Tibial nerve (tissue), 4 donors: Measurements from ENCODE around the gene GNAI2. TPM values are rescaled to one million over a fixed set of nuclear protein-coding genes. Genes with fewer than 3 reads are reported as not detected.
A peak's percentile ranks its signal among the peaks of the same experiment; 100 is the strongest.

Source experiments
- DNase-seq, 2 donors: peaks; one replicate each; pipeline ENCODE4 v3.0.0-alpha.2; 2019; ENCODE audit warnings: low spot score in 2 of 2
- H3K27ac ChIP-seq, 4 donors: fragments of 200-600 bp; sonication (generic) in 3 of 4; one replicate each; pipeline ENCODE4 v1.5.1; 2017 to 2019; ENCODE audit warnings: mild to moderate bottlenecking in 1 of 4
- H3K27me3 ChIP-seq, 2 donors: fragments of 200-600 bp; sonication (generic) in 1 of 2; one replicate each; pipeline versions ENCODE4 v1.5.1 to v1.6.0; 2017 to 2019
- H3K36me3 ChIP-seq, 3 donors: fragments of 200-600 bp; sonication (generic); one replicate each; pipeline ENCODE4 v1.5.1; 2018 to 2019
- H3K4me1 ChIP-seq, 4 donors: fragments of 200-600 bp; sonication (generic) in 3 of 4; one replicate each; pipeline ENCODE4 v1.5.1; 2017 to 2019
- H3K4me3 ChIP-seq, 4 donors: fragments of 200-600 bp; sonication (generic) in 3 of 4; one replicate each; pipeline ENCODE4 v1.5.1; 2017 to 2019; ENCODE audit warnings: mild to moderate bottlenecking in 1 of 4, moderate library complexity in 1 of 4
- H3K9me3 ChIP-seq, 4 donors: fragments of 200-600 bp; sonication (generic) in 3 of 4; one replicate each; pipeline ENCODE4 v1.5.1; 2017 to 2019
- CTCF ChIP-seq, 5 experiments: fragments of 200-600 bp in 3 of 5; fragments of 450-650 bp in 2 of 5; sonication (generic) in 3 of 5; IDR thresholded peaks; one replicate each; pipeline ENCODE4 v1.5.1; 2016 to 2019; ENCODE audit warnings: antibody characterized with exemption in 5 of 5, mild to moderate bottlenecking in 3 of 5, moderate library complexity in 2 of 5
- EP300 ChIP-seq, 2 donors: sonication (generic); formaldehyde crosslinking; IDR thresholded peaks; one replicate each; pipeline ENCODE4 v1.6.1; 2017; ENCODE audit warnings: antibody characterized with exemption in 2 of 2, mild to moderate bottlenecking in 1 of 2
- POLR2A ChIP-seq, 2 donors: fragments of 450-650 bp; IDR thresholded peaks; one replicate each; pipeline ENCODE4 v1.6.1; 2017; ENCODE audit warnings: antibody characterized with exemption in 2 of 2, mild to moderate bottlenecking in 2 of 2, moderate library complexity in 2 of 2
- WGBS, 2 donors: methylation state at CpG; one replicate each; pipeline ENCODE4 v1.1.5; 2018; 5-methylcytosine and 5-hydroxymethylcytosine counted together
- total RNA-seq, 4 donors: library from RNA; depleted of rRNA; stranded (reverse); fragments of >200 nt; gene quantifications; one replicate each; pipeline ENCODE4 v1.1.0, GENCODE V29; 2016

GNAI2 gene
- total RNA-seq, 4 donors from 2014 or later, result 201 to 265 (median 243) TPM

- TF ChIP-seq POLR2A (IDR thresholded peaks at IDR 0.05), result no peak
- TF ChIP-seq EP300 (IDR thresholded peaks at IDR 0.05), result no peak
- TF ChIP-seq CTCF (IDR thresholded peaks at IDR 0.05), result no peak
- no peak for DNase-seq
- Histone ChIP-seq H3K36me3 (peaks cover 0 to 78% (median 26%) of the 10 kb centered on the region in 3 donors), H3K4me1 (peaks cover 0 to 96% (median 62%) of the 10 kb centered on the region in 4 donors), H3K27me3 (no peaks in the 10 kb centered on the region), H3K27ac (peak overlapping the region; percentile 76 to 98 (median 86)), H3K9me3 (no peaks in the 10 kb centered on the region), H3K4me3 (no peak overlapping the region)
- 79 to 96% methylated on average over 9 of the region's 9 CpGs for WGBS, 2 donors
Measured at GRCh38 chr3:50255251-50255615, 19.2 kb downstream of the GNAI2 start.

- no peaks in the 10 kb centered on the region for H3K9me3 ChIP-seq
- H3K27me3 ChIP-seq, result no peaks in the 10 kb centered on the region
- peaks cover 0 to 63% (median 26%) of the 10 kb centered on the region in 3 donors for H3K36me3 ChIP-seq
- 82 to 87% methylated on average over 20 of the region's 20 CpGs for WGBS, 2 donors
- no peak for DNase-seq
- no peak for TF ChIP-seq EP300 (IDR thresholded peaks at IDR 0.05)
- TF ChIP-seq CTCF (IDR thresholded peaks at IDR 0.05), result peak; percentile 23 to 45 (median 43)
- no peak overlapping the region for H3K4me3 ChIP-seq
- H3K4me1 ChIP-seq, result peaks cover 0 to 96% (median 58%) of the 10 kb centered on the region in 4 donors
- H3K27ac ChIP-seq, result peak overlapping the region; percentile 91 to 98 (median 97)
Measured at GRCh38 chr3:50256978-50257890, 21.2 kb downstream of the GNAI2 start.

- Histone ChIP-seq H3K4me3 (no peak overlapping the region), H3K36me3 (peaks cover 0 to 54% (median 18%) of the 10 kb centered on the region in 3 donors), H3K27me3 (no peaks in the 10 kb centered on the region), H3K9me3 (no peaks in the 10 kb centered on the region), H3K4me1 (peaks cover 0 to 96% (median 64%) of the 10 kb centered on the region in 4 donors), H3K27ac (peak overlapping the region; percentile 91 to 98 (median 97))
- no peak for TF ChIP-seq POLR2A (IDR thresholded peaks at IDR 0.05)
- TF ChIP-seq EP300 (IDR thresholded peaks at IDR 0.05), result peak in 1 of 2 donors; percentile 21
- no peak for DNase-seq
- WGBS, 2 donors, result 46 to 48% methylated on average over 17 of the region's 17 CpGs
Measured at GRCh38 chr3:50258029-50258680, 22.2 kb downstream of the GNAI2 start.

GRCh38 chr3:50258979-50259378, 23.0 kb downstream of the GNAI2 start:
- no peaks in the 10 kb centered on the region for H3K27me3 ChIP-seq
- no peaks in the 10 kb centered on the region for H3K9me3 ChIP-seq
- whole genome bisulfite sequencing, 2 donors, result 36 to 48% methylated on average over 16 of the region's 16 CpGs
- peak overlapping the region; percentile 91 to 98 (median 97) for H3K27ac ChIP-seq
- peaks cover 0 to 46% (median 16%) of the 10 kb centered on the region in 3 donors for H3K36me3 ChIP-seq
- TF ChIP-seq CTCF (IDR thresholded peaks at IDR 0.05) (peak in 2 of 5 experiments; percentile 26 to 27), POLR2A (IDR thresholded peaks at IDR 0.05) (no peak), EP300 (IDR thresholded peaks at IDR 0.05) (peak in 1 of 2 donors; percentile 68)
- H3K4me1 ChIP-seq, result peaks cover 0 to 96% (median 67%) of the 10 kb centered on the region in 4 donors
- DNase-seq, result no peak
- no peak overlapping the region for H3K4me3 ChIP-seq

GRCh38 chr3:50259432-50260026, 23.5 kb downstream of the GNAI2 start:
- peak overlapping the region; percentile 91 to 98 (median 97) for H3K27ac ChIP-seq
- TF ChIP-seq EP300 (IDR thresholded peaks at IDR 0.05) (no peak), POLR2A (IDR thresholded peaks at IDR 0.05) (no peak), CTCF (IDR thresholded peaks at IDR 0.05) (no peak)
- WGBS, 2 donors, result 50 to 57% methylated on average over 15 to 18 of the region's 18 CpGs
- no peaks in the 10 kb centered on the region for H3K9me3 ChIP-seq
- H3K36me3 ChIP-seq, result peaks cover 0 to 40% (median 16%) of the 10 kb centered on the region in 3 donors
- peaks cover 0 to 96% (median 67%) of the 10 kb centered on the region in 4 donors for H3K4me1 ChIP-seq
- DNase-seq, result no peak
- no peaks in the 10 kb centered on the region for H3K27me3 ChIP-seq
- H3K4me3 ChIP-seq, result peak overlapping the region in 3 of 4 donors; percentile 45 to 65 (median 60)
